GM23248 (cell line): ENCODE data around the gene SKI. TPM values are rescaled to one million over a fixed set of nuclear protein-coding genes. Genes with fewer than 3 reads are reported as not detected.

Experiments
- DNase-seq: peaks from one replicate; pipeline ENCODE4 v3.0.0-alpha.2; 2015
- H2AFZ ChIP-seq: fragments of 200-600 bp; sonication (generic); 2 replicates; pipeline ENCODE4 v1.6.1; 2016; ENCODE audit warnings: antibody characterized with exemption
- H3F3A ChIP-seq: fragments of 200-600 bp; sonication (generic); 2 replicates; pipeline ENCODE4 v1.6.1; 2016; ENCODE audit warnings: mild to moderate bottlenecking, antibody characterized with exemption, mixed run types; ENCODE audit not compliant: insufficient read depth
- H3K27ac ChIP-seq: fragments of 200-600 bp; sonication (generic); 2 replicates; pipeline ENCODE4 v1.5.1; 2016; ENCODE audit warnings: mild to moderate bottlenecking
- H3K27me3 ChIP-seq: fragments of 200-600 bp; sonication (generic); replicated peaks from 2 replicates; pipeline ENCODE4 v1.6.1; 2016; ENCODE audit warnings: mild to moderate bottlenecking; ENCODE audit not compliant: insufficient read depth
- H3K36me3 ChIP-seq: fragments of 200-600 bp; sonication (generic); 2 replicates; pipeline ENCODE4 v1.6.1; 2016; ENCODE audit warnings: low read depth, mild to moderate bottlenecking
- H3K4me1 ChIP-seq: fragments of 200-600 bp; sonication (generic); 2 replicates; pipeline ENCODE4 v1.6.1; 2016; ENCODE audit warnings: mild to moderate bottlenecking; ENCODE audit not compliant: insufficient read depth
- H3K4me2 ChIP-seq: fragments of 200-600 bp; sonication (generic); one replicate; pipeline ENCODE4 v1.6.1; 2016; ENCODE audit warnings: mild to moderate bottlenecking; ENCODE audit not compliant: unreplicated experiment
- H3K4me3 ChIP-seq: fragments of 200-600 bp; sonication (generic); 2 replicates; pipeline ENCODE4 v1.5.1; 2016; ENCODE audit warnings: mild to moderate bottlenecking
- H3K79me2 ChIP-seq: fragments of 200-600 bp; sonication (generic); 2 replicates; pipeline ENCODE4 v1.6.1; 2016; ENCODE audit warnings: mild to moderate bottlenecking; ENCODE audit not compliant: insufficient read depth
- H3K9ac ChIP-seq: fragments of 200-600 bp; sonication (generic); 2 replicates; pipeline ENCODE4 v1.6.1; 2016; ENCODE audit warnings: mild to moderate bottlenecking
- H3K9me2 ChIP-seq: fragments of 200-600 bp; sonication (generic); 2 replicates; pipeline ENCODE4 v1.6.1; 2016; ENCODE audit warnings: mixed run types, mild to moderate bottlenecking, moderate library complexity; ENCODE audit not compliant: insufficient read depth
- H3K9me3 ChIP-seq: fragments of 200-600 bp; sonication (generic); one replicate; pipeline ENCODE4 v1.6.1; 2017; ENCODE audit warnings: low read depth
- H4K20me1 ChIP-seq: fragments of 200-600 bp; sonication (generic); 2 replicates; pipeline ENCODE4 v1.6.0; 2016; ENCODE audit not compliant: insufficient read depth
- EZH2 ChIP-seq: fragments of 200-600 bp; sonication (generic); IDR thresholded peaks from 2 replicates; pipeline ENCODE4 v1.6.1; 2018; ENCODE audit warnings: antibody characterized with exemption, mild to moderate bottlenecking; ENCODE audit not compliant: insufficient read depth, poor library complexity, severe bottlenecking
- EZH2phosphoT487 ChIP-seq: fragments of 200-600 bp; sonication (generic); IDR thresholded peaks from 2 replicates; pipeline ENCODE4 v1.6.1; 2018; ENCODE audit warnings: antibody characterized with exemption, moderate library complexity, mild to moderate bottlenecking, low read depth; ENCODE audit not compliant: insufficient read depth
- WGBS, 2 experiments: methylation state at CpG; one replicate each; pipeline ENCODE4 v1.1.6; 2015 to 2017; ENCODE audit warnings: low lambda C conversion rate in 2 of 2, low coverage in 1 of 2; ENCODE audit errors: missing lambda C conversion rate in 2 of 2; 5-methylcytosine and 5-hydroxymethylcytosine counted together
- in situ Hi-C: fragments of 300-500 bp; cut with MboI; formaldehyde crosslinking; loops from 2 replicates; pipeline ENCODE4 v1.15.0; 2020
- polyA plus RNA-seq: library from polyadenylated mRNA; unstranded; fragments of >200 nt; fragmentation: Nextera tagmentation; extraction: Ambion mirVana; gene quantifications from 2 replicates; pipeline ENCODE4 v1.2.1, GENCODE V29; 2016
- total RNA-seq: library from RNA; depleted of rRNA; stranded (reverse); fragments of >200 nt; shearing (Covaris generic); gene quantifications from 2 replicates; pipeline ENCODE4 v1.2.3, GENCODE V29; 2014

Gene SKI
- total and polyA plus RNA-seq, 2 experiments from 2014 or later: 3.8 to 23.1 TPM

DNA sequence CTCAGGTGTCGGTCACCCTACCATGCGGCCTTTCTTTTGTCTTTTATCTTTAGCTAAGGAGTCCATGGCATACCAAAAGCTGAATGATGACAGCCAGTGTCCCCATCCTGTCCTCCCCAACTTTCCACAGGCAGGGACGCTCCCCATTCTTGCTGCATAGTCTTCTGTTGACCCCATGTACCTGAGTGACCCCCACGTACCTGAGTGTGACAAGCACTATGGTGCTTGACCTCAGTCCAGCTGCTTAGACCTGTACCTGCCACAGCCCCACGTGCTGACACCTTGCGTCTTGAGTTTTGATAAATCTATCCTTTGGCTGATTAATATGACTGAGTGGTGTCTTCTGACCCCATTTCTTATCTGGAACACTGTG lies 26.9 kb downstream of the SKI start:
- no peak for DNase-seq
- H3F3A ChIP-seq: peaks cover 40% of the 10 kb centered on the region
- peak overlapping the region; percentile 73 for H3K27ac ChIP-seq
- H3K36me3 ChIP-seq: no peaks in the 10 kb centered on the region
- H3K4me1 ChIP-seq: peaks cover 26% of the 10 kb centered on the region
- in situ Hi-C loops: no loop called here
- H3K4me2 ChIP-seq: no peak overlapping the region
- 99 to 100% methylated on average over 6 of the region's 6 CpGs for WGBS, 2 experiments
- no peak overlapping the region for H3K9ac ChIP-seq
- H4K20me1 ChIP-seq: peaks cover 24% of the 10 kb centered on the region; the same call in 1 of the 2 replicates
- no peaks in the 10 kb centered on the region for H3K9me3 ChIP-seq
- no peak overlapping the region for H2AFZ ChIP-seq
- peaks cover 100% of the 10 kb centered on the region for H3K79me2 ChIP-seq
- H3K27me3 ChIP-seq: no peaks in the 10 kb centered on the region
- TF ChIP-seq EZH2: no peak
- no peak for TF ChIP-seq EZH2phosphoT487
- H3K4me3 ChIP-seq: no peak overlapping the region
- H3K9me2 ChIP-seq: no peaks in the 10 kb centered on the region

DNA sequence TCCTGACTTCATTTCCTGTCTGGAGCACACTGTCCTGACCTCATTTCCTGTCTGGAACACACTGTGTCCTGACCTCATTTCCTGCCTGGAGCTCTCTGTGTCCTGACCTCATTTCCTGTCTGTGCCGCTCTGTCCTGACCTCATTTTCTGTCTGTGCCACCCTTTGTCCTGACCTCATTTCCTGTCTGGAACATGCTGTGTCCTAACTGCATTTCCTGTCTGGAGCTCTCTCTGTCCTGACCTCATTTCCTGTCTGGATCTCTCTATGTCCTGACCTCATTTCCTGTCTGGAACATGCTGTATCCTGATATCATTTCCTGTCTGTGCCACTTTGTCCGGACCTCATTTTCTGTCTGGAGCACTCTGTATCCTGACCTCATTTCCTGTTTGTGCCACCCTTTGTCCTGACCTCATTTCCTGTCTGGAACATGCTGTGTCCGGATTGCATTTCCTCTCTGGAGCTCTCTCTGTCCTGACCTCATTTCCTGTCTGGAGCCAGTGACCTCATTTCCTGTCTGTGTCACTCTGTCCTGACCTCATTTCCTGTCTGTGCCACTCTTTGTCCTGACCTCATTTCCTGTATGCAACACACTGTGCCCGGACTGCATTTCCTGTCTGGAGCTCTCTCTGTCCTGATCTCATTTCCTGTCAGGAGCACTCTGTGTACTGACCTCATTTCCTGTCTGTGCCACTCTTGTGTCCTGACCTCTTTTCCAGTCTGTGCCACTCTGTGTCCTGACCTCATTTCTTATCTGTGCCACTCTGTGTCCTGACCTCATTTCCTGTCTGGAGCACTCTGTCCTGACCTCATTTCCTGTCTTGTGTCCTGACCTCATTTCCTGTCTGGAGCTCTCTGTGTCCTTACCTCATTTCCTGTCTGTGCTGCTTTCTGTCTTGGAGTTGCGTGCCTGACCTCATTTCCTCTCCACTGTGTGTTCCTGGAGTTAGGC lies 27.6 kb downstream of the SKI start:
- H2AFZ ChIP-seq: no peak overlapping the region
- no peak overlapping the region for H3K4me2 ChIP-seq
- H3K9ac ChIP-seq: no peak overlapping the region
- no peaks in the 10 kb centered on the region for H3K36me3 ChIP-seq
- peak; percentile 82 for DNase-seq
- TF ChIP-seq EZH2: no peak
- no peak for TF ChIP-seq EZH2phosphoT487
- peaks cover 46% of the 10 kb centered on the region for H3F3A ChIP-seq
- H3K4me1 ChIP-seq: peaks cover 26% of the 10 kb centered on the region
- no peaks in the 10 kb centered on the region for H3K9me2 ChIP-seq
- peaks cover 100% of the 10 kb centered on the region for H3K79me2 ChIP-seq
- H3K9me3 ChIP-seq: no peaks in the 10 kb centered on the region
- H3K4me3 ChIP-seq: no peak overlapping the region
- in situ Hi-C loops: no loop called here
- no peaks in the 10 kb centered on the region for H3K27me3 ChIP-seq
- H4K20me1 ChIP-seq: peaks cover 29% of the 10 kb centered on the region
- 37 to 45% methylated on average over 5 of the region's 5 CpGs for WGBS, 2 experiments
- peak overlapping the region; percentile 73 for H3K27ac ChIP-seq

DNA sequence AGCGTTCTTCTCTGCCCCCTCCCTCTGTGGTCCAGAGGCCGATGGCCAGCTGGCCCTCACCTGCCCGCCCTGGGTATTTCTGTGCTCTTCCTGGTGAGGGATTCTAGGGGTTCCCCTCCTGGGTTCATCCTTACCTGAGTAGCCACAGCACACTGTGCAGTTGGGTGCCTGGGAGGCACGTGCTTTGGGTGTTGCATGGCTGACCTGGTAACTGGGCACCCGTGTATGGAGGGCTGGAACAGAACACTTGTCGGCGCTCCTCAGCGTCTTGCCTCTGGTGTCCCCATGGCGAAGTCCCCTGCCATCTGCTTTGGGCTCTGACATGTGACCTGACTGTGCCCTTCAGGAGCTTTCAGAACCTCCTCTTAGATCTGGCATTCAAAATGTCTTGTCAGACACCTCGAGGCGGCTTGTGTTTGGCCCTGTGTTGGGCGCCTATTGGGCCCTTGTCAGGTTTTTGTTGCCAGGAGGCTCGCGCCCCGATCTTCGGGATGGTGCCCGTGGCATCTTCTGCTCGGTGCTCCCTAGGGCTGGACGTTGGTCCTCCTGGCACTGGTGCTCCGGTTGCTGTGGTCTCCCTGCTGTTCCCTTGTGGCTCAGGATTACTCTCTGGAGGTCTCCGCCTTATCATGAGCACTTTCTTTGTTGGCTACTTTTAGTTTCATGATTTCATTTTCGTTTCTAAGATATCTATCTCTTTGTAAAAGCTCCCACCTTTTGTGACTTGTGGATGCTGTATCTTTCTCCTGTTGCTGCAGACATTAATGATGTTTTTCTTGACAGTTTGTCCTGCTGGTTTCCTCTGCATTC lies 28.5 kb downstream of the SKI start:
- Histone ChIP-seq H3K27ac (peak overlapping the region; percentile 73), H3K27me3 (no peaks in the 10 kb centered on the region), H3K36me3 (no peaks in the 10 kb centered on the region), H3K79me2 (peaks cover 100% of the 10 kb centered on the region), H3F3A (peaks cover 50% of the 10 kb centered on the region), H3K9ac (0 out of 2 replicates have a peak overlapping the region, but pooled peaks have one; percentile 5), H3K4me2 (peak overlapping the region; percentile 29), H2AFZ (no peak overlapping the region), H3K4me3 (peak overlapping the region; percentile 29; the same call in 1 of the 2 replicates), H3K4me1 (peaks cover 30% of the 10 kb centered on the region), H3K9me2 (no peaks in the 10 kb centered on the region), H3K9me3 (no peaks in the 10 kb centered on the region), H4K20me1 (peaks cover 35% of the 10 kb centered on the region)
- in situ Hi-C loops: no loop called here
- WGBS, 2 experiments: 71 to 75% methylated on average over 22 of the region's 22 CpGs
- no peak for DNase-seq
- no peak for TF ChIP-seq EZH2
- no peak for TF ChIP-seq EZH2phosphoT487

DNA sequence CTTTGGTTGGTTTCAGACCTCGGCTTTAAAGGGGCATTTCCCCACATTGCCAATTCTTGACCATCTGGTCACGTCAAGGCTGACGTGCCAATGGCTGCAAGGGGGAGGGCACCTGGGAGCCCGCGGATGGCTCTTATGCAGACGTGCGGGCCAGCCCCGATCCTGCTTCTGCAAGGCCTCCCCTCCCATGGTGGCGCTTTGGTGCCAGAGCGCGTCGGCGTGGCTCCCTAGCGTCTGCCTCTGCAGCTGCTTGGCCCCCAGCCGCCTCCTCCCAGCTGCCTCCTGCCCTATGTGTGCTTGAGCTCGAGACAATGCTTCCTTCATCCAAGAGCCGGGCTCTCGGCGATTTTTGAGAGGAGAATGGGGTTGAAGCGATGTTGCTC lies 29.1 kb downstream of the SKI start:
- Histone ChIP-seq H3K27ac (peak overlapping the region; percentile 73), H3K9me2 (no peaks in the 10 kb centered on the region), H3K4me2 (peak overlapping the region; percentile 29), H3K79me2 (peaks cover 100% of the 10 kb centered on the region), H3K36me3 (no peaks in the 10 kb centered on the region), H3F3A (peaks cover 50% of the 10 kb centered on the region), H3K27me3 (no peaks in the 10 kb centered on the region), H3K4me1 (peaks cover 30% of the 10 kb centered on the region), H4K20me1 (peaks cover 35% of the 10 kb centered on the region), H3K4me3 (peak overlapping the region; percentile 29; the same call in 1 of the 2 replicates), H3K9me3 (no peaks in the 10 kb centered on the region), H2AFZ (no peak overlapping the region), H3K9ac (0 out of 2 replicates have a peak overlapping the region, but pooled peaks have one; percentile 5)
- TF ChIP-seq EZH2 (no peak), EZH2phosphoT487 (no peak)
- in situ Hi-C loops: no loop called here
- peak; percentile 58 for DNase-seq
- 43 to 49% methylated on average over 19 to 20 of the region's 20 CpGs for WGBS, 2 experiments
